IPS-18a (cell line): ENCODE measurements around the gene TXNDC15.
"Not testable (repeated sequence)": the region's sequence is repeated elsewhere in the genome, so short reads cannot be mapped to it uniquely, and the experiment has no call there.

Experiments
- H3K27ac ChIP-seq: one replicate; pipeline ENCODE4 v1.5.1; 2013; ENCODE audit warnings: low read length
- H3K27me3 ChIP-seq: one replicate; pipeline ENCODE4 v1.6.1; 2013; ENCODE audit warnings: mild to moderate bottlenecking, low read length; ENCODE audit not compliant: control insufficient read depth, insufficient read depth
- H3K36me3 ChIP-seq: one replicate; pipeline ENCODE4 v1.6.1; 2013; ENCODE audit warnings: low read depth, low read length; ENCODE audit not compliant: control insufficient read depth
- H3K4me1 ChIP-seq: one replicate; pipeline ENCODE4 v1.6.1; 2013; ENCODE audit warnings: low read depth, low read length; ENCODE audit not compliant: control insufficient read depth
- H3K4me3 ChIP-seq: one replicate; pipeline ENCODE4 v1.5.1; 2013; ENCODE audit warnings: low read length
- H3K9ac ChIP-seq: one replicate; pipeline ENCODE4 v1.6.1; 2013; ENCODE audit warnings: mild to moderate bottlenecking, low read length, moderate library complexity
- H3K9me3 ChIP-seq: one replicate; pipeline ENCODE4 v1.6.1; 2013; ENCODE audit warnings: low read depth, low read length; ENCODE audit not compliant: control insufficient read depth

Gene TXNDC15

GRCh38 chr5:134881711-134882110 is 7.5 kb downstream of the TXNDC15 start:
- not testable (repeated sequence) for H3K27me3 ChIP-seq, H3K27ac ChIP-seq, H3K4me1 ChIP-seq, H3K9ac ChIP-seq, H3K4me3 ChIP-seq, H3K9me3 ChIP-seq, H3K36me3 ChIP-seq

GRCh38 chr5:134887593-134888159 is 13.5 kb downstream of the TXNDC15 start:
- Histone ChIP-seq H3K9ac (no peak overlapping the region), H3K27me3 (no peaks in the 10 kb centered on the region), H3K27ac (no peak overlapping the region), H3K36me3 (no peaks in the 10 kb centered on the region), H3K9me3 (no peaks in the 10 kb centered on the region), H3K4me3 (no peak overlapping the region), H3K4me1 (no peaks in the 10 kb centered on the region)

- no peaks in the 10 kb centered on the region for H3K36me3 ChIP-seq
- H3K4me1 ChIP-seq: peaks cover 4% of the 10 kb centered on the region
- no peaks in the 10 kb centered on the region for H3K27me3 ChIP-seq
- H3K9me3 ChIP-seq: no peaks in the 10 kb centered on the region
- H3K27ac ChIP-seq: no peak overlapping the region
- no peak overlapping the region for H3K4me3 ChIP-seq
- H3K9ac ChIP-seq: no peak overlapping the region
Measured at GRCh38 chr5:134889335-134889734, 15.2 kb downstream of the TXNDC15 start.

- no peaks in the 10 kb centered on the region for H3K36me3 ChIP-seq
- H3K27ac ChIP-seq: no peak overlapping the region
- H3K27me3 ChIP-seq: no peaks in the 10 kb centered on the region
- H3K9ac ChIP-seq: no peak overlapping the region
- no peaks in the 10 kb centered on the region for H3K9me3 ChIP-seq
- no peak overlapping the region for H3K4me3 ChIP-seq
- peaks cover 4% of the 10 kb centered on the region for H3K4me1 ChIP-seq
Measured at GRCh38 chr5:134891473-134891872, 17.3 kb downstream of the TXNDC15 start.

GRCh38 chr5:134892282-134892681 is 18.1 kb downstream of the TXNDC15 start:
- Histone ChIP-seq H3K27me3 (no peaks in the 10 kb centered on the region), H3K4me1 (peaks cover 4% of the 10 kb centered on the region), H3K4me3 (no peak overlapping the region), H3K27ac (no peak overlapping the region), H3K36me3 (no peaks in the 10 kb centered on the region), H3K9ac (no peak overlapping the region), H3K9me3 (no peaks in the 10 kb centered on the region)

- no peaks in the 10 kb centered on the region for H3K9me3 ChIP-seq
- no peak overlapping the region for H3K4me3 ChIP-seq
- H3K36me3 ChIP-seq: no peaks in the 10 kb centered on the region
Measured at GRCh38 chr5:134892926-134893325, 18.8 kb downstream of the TXNDC15 start.

GRCh38 chr5:134893748-134894505 is 19.8 kb downstream of the TXNDC15 start:
- H3K4me3 ChIP-seq: no peak overlapping the region
- H3K36me3 ChIP-seq: no peaks in the 10 kb centered on the region
- H3K9ac ChIP-seq: no peak overlapping the region
- H3K9me3 ChIP-seq: no peaks in the 10 kb centered on the region
- no peak overlapping the region for H3K27ac ChIP-seq
- H3K27me3 ChIP-seq: no peaks in the 10 kb centered on the region
- peaks cover 4% of the 10 kb centered on the region for H3K4me1 ChIP-seq

More at GRCh38 chr5:134892926-134893325, 18.8 kb downstream of the TXNDC15 start:
- Histone ChIP-seq H3K4me1 (peaks cover 4% of the 10 kb centered on the region), H3K27ac (no peak overlapping the region), H3K9ac (no peak overlapping the region), H3K27me3 (no peaks in the 10 kb centered on the region)

GRCh38 chr5:134902071-134902801 is 28.1 kb downstream of the TXNDC15 start:
- Histone ChIP-seq H3K27me3 (no peaks in the 10 kb centered on the region), H3K27ac (no peak overlapping the region), H3K9ac (no peak overlapping the region), H3K9me3 (no peaks in the 10 kb centered on the region), H3K4me3 (no peak overlapping the region), H3K36me3 (no peaks in the 10 kb centered on the region), H3K4me1 (no peaks in the 10 kb centered on the region)

- peak within 1 kb of the TSS; percentile 97 for H3K9ac ChIP-seq
Measured at GRCh38 chr5:134904610-134905245, 30.6 kb downstream of the TXNDC15 start, which contains the start of gene PCBD2. Gene PCBD2 (plus strand): TSS chr5:134905131. CDS start chr5:134905140, 9 bp downstream.

GRCh38 chr5:134905246-134905996 is 31.2 kb downstream of the TXNDC15 start:
- no peaks in the 10 kb centered on the region for H3K4me1 ChIP-seq
- no peaks in the 10 kb centered on the region for H3K27me3 ChIP-seq
- H3K36me3 ChIP-seq: peaks cover 5% of the 10 kb centered on the region
- H3K9me3 ChIP-seq: no peaks in the 10 kb centered on the region
- H3K9ac ChIP-seq: peak overlapping the region; percentile 97
- peak overlapping the region; percentile 89 for H3K4me3 ChIP-seq
- H3K27ac ChIP-seq: peak overlapping the region; percentile 41

More at GRCh38 chr5:134904610-134905245, 30.6 kb downstream of the TXNDC15 start, which contains the start of gene PCBD2:
- Histone ChIP-seq H3K27me3 (no peaks in the 10 kb centered on the region), H3K9me3 (no peaks in the 10 kb centered on the region), H3K36me3 (no peaks in the 10 kb centered on the region), H3K27ac (peak within 1 kb of the TSS; percentile 70), H3K4me3 (peak within 1 kb of the TSS; percentile 89), H3K4me1 (no peaks in the 10 kb centered on the region)

- Histone ChIP-seq H3K9ac (no peak overlapping the region), H3K36me3 (peaks cover 16% of the 10 kb centered on the region), H3K4me3 (no peak overlapping the region), H3K9me3 (no peaks in the 10 kb centered on the region), H3K27ac (no peak overlapping the region), H3K27me3 (no peaks in the 10 kb centered on the region), H3K4me1 (no peaks in the 10 kb centered on the region)
Measured at GRCh38 chr5:134906811-134907210, 32.6 kb downstream of the TXNDC15 start.
